Measurements from ENCODE around the gene PRPF6.

Gene PRPF6

GRCh38 chr20:63945921-63946920 lies 34.7 kb upstream of the PRPF6 start:
- no peak for DNase-seq (ENCODE audit: low read depth)

- no peak for DNase-seq (ENCODE audit: low read depth)
These were observed 33.8 kb upstream of the PRPF6 start for GRCh38 chr20:63946986-63947637.

DNA sequence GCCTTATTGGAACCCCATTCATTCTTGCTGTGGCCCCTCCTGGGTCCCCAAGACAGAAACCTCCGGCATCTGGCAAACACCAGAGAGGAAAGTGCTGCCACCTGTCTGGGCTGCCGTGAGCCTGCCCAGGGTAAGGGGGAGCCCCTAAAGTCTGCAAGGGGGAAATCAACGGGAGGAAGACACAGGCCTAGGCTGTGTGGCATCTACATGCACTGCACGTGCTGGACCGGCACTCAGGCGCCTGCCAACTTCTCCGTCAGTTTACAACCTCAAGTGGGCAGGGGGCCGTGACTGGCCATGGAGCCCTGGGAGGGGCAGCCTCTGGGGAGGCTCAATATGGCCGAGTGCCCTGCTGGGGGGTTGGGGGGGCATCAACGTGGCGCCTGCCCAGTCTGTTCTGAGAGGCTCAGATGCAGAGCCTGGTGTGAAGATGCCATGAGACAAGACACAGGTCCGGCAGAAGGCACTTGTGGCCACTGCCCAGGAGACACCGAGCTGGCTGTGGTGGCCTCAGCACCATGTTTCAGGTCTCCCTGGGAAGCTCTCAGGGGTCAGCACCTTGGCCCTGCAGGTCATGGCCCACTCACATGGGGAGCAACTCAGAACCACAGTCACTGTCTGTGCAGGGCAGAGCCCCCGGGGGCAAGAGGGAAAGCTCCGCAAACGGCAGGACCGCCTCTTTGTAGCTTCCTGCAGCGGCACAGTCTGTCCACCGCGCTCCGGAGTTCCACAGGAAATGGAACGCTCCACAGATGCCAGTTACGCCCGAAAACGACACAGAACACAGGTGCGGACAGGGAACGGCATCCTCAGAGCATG lies 33.1 kb upstream of the PRPF6 start:
- no peak for DNase-seq (ENCODE audit: low read depth)

DNA sequence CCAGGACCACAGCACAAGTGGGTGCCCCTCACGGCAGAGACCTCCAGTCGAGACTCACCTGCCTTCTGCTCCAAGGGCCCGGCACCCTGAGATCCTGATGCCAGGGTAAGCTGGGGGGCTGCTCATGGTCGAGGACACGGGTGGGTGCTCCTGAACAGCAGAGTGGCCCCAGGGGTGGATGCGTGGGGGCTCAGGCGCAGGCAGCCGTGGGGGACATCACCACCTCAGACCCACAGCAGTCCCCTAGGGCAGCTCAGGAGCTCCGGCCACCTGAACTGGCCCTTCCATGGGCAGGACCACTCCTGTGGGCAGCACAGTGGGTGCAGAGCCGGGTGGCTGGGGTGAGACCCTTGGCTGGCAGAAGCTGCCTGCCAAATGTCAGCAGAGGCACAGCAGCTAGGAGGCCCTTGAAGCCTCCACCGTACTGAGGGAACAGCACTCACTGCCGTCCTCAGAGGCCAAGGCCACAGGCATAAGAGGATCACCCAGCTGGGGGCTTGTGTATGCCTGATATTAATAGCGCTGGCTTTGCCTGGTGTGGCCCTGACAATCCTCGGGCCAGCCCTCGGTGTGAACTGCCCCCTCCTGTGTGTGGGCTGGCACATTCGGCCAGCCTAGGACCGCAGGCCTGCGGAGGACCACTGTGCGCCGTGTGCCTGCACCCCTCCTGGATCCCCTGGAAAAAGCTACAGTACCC lies 30.1 kb upstream of the PRPF6 start:
- no peak for DNase-seq (ENCODE audit: low read depth)

GRCh38 chr20:63951398-63952209 lies 29.3 kb upstream of the PRPF6 start:
- no peak for DNase-seq (ENCODE audit: low read depth)

DNA sequence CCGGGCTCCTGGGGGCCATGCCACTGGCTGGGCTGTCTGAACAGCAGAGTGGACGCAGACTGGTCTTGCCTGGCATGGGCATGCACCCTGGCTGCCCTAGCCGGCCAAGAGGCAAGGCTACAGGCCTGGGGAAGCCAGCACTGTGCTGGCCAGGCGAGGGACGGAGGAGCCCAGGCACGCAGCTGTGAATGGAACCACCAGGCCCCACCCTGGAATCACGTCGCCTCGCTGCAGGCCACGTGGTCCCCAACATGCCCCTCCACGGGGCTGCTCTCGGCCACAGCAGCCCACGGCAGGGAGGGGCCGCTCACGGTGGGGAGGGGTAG lies 28.8 kb upstream of the PRPF6 start:
- DNase-seq (ENCODE audit: low read depth) = no peak

DNA sequence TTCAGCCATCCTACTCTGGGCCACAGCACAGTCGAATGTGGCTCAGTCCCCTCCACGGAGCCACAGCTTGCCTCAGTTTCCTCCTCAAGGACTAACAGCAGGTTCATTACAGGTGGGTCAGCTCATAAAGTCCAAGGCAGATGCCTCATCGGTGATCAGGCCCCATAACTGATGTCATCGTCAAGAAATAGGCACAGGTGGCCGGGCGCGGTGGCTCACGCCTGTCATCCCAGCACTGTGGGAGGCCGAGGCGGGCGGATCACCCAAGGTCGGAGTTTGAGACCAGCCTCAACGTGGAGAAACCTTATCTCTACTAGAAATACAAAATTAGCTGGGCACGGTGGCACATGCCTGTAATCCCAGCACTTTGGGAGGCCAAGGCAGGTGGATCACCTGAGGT lies 28.2 kb upstream of the PRPF6 start:
- no peak for DNase-seq (ENCODE audit: low read depth)

DNA sequence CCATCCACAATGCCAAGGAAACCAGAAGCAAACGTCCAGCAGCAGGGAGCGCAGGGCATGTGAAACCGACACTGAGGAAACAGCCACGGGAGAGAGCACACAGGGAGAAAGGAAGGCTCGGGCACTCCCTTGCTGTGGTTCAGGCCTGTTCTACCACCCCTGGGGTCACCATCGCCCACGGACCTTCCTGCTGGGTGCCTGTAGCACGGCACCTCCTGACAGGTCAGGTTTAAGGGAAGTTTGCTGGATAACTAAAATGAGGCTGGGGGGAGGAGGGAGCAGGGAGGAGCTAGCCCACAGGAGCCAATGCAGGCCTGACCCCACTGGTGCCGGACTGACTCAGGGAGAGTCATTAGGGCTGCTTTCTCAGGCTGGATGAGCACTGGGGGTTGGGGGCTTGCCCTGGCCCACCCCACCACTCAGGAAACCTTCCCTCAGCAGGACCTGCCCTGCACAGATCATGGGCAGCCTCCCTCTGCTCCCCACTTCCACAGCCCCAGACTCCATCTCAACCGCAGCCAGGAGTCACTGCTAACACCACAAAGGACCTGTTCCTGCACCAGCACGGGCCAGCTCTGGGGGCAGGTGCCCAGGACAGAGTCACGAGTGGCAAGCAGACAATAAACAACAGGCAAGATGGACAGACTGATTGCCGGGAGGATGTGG lies 27.0 kb upstream of the PRPF6 start:
- no peak for DNase-seq (ENCODE audit: low read depth)

- no peak for DNase-seq (ENCODE audit: low read depth)
These were observed 25.6 kb upstream of the PRPF6 start for GRCh38 chr20:63955281-63955826.

DNA sequence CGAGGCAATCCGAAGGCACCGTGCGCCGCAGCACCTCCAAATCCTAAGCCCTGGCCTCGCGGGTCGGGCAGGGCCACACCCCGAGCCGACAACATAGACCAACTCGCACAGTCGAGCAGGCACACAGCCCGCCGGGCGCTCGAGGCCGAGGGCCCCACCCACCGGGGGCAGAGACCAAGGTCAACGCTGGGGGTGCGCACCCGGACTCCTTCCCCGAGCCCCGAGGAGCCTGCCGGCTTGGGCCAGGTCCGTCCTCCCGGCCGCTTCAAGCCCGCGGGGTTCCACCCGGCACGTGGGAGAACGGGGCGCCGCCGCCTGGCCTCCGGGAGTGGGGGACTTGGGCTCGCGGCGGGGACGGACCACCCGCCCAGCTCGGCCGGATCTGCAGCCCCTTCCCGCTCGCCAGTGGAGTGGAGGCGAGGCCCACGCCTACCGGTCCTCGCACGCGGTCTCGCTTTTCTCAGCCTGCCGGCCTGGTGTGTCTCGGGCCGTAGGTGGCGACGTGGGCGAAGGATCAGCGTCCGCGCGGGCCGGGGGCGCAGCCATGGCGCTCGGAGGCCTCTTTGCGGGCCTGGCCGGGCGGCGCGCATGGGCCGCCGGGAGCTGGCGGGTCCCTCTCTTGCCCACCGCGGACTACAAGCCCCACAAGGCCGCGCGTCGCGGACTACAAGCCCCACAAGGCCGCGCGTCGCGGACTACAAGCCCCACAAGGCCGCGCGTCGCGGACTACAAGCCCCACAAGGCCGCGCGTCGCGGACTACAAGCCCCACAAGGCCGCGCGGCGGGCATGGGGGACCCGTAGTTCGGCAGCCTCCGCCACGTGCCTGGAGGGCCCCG lies 24.9 kb upstream of the PRPF6 start, which contains the start of gene UCKL1:
Gene UCKL1, minus strand, starts transcription at position 590 of the 837 bp plus-strand sequence. Its CDS starts 44 bp downstream, at position 546.
- peak; percentile 82 for DNase-seq (ENCODE audit: low read depth)

DNA sequence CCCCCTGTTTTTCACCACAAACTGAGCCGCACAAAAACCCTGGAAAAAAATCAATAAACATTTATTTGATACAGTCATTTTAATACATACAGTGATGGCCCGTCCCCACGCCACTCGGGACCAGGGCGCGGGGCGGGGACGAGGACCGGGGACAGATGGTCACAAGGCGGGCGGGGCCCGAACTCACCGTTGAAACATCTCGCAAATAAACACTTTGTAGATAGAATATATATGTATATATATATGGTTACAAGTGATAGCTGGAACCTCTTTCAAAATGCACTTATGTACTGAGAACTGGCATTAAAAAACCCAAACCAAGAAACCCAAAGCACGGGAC lies 24.3 kb upstream of the PRPF6 start:
- DNase-seq (ENCODE audit: low read depth) = no peak

GRCh38 chr20:63957004-63957689 lies 23.8 kb upstream of the PRPF6 start:
- peak; percentile 62 for DNase-seq (ENCODE audit: low read depth)

- no peak for DNase-seq (ENCODE audit: low read depth)
These were observed 23.1 kb upstream of the PRPF6 start for GRCh38 chr20:63957690-63958441.

DNA sequence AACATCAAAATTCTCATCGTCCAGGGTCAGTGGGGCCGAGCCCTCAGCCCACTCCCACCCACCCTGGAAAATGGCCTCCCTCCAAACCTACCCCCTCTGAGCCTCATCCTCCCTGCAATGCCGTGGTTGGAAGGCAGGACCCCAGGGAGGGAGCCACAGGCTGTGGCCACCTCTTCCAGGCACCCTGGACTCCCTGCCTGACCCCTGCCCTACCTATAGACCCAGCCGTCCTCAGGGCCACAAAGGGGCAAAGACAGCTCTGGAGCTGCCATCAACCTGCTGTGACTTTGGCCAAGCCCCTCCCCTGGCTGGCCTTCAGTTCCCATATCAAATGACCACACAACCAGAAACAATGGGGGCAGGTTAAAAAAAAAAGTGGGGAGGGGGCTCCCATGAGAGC lies 22.5 kb upstream of the PRPF6 start:
- no peak for DNase-seq (ENCODE audit: low read depth)

GRCh38 chr20:63958964-63959698 lies 21.8 kb upstream of the PRPF6 start:
- DNase-seq (ENCODE audit: low read depth) = no peak

DNA sequence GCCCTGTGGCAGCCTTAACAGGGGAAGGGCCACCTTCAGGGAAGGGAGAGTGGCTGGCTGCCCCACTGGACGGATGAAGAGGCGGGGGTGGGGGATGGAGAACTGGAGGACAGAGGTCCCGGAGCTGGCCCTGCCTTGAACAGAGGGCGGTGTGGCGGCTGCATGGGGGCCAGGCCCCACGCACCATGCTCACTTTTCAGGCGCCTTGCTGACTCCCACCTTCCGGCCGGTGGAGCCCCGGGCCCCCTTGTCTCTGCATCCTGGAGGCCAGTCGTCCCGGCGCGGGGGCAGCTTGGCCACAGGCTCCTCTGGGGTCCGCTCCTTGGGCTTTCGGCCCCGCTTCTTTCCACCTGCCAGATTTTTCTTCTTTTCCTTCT lies 21.2 kb upstream of the PRPF6 start:
- DNase-seq (ENCODE audit: low read depth) = no peak
